Occipital lobe (tissue), 2 donors: Measurements from ENCODE around the gene POC5. TPM values are rescaled to one million over a fixed set of nuclear protein-coding genes. Genes with fewer than 3 reads are reported as not detected.
"Not testable (repeated sequence)": the region's sequence is repeated elsewhere in the genome, so short reads cannot be mapped to it uniquely, and the experiment has no call there.

Experiments used
- DNase-seq: peaks from one replicate; lab custom pipeline; 2025; lab: John Stamatoyannopoulos, UW
- total RNA-seq: library from RNA; depleted of rRNA; stranded (reverse); fragments of >200 nt; gene quantifications from one replicate; pipeline ENCODE4 v1.2.3, GENCODE V29; 2014

POC5 gene
- total RNA-seq, 1 donor from 2014 or later: 12.9 TPM

- no peak for DNase-seq
These were observed 11.2 kb downstream of the POC5 start for GRCh38 chr5:75706016-75706415.

GRCh38 chr5:75701856-75702255 is 15.4 kb downstream of the POC5 start:
- DNase-seq: no peak

GRCh38 chr5:75695472-75696351 is 21.5 kb downstream of the POC5 start:
- not testable (repeated sequence) for DNase-seq

- DNase-seq: no peak
These were observed 22.5 kb downstream of the POC5 start for GRCh38 chr5:75694781-75695180.

GRCh38 chr5:75690669-75691068 is 26.6 kb downstream of the POC5 start:
- DNase-seq: no peak

GRCh38 chr5:75686480-75686879 is 30.8 kb downstream of the POC5 start:
- no peak for DNase-seq

- no peak for DNase-seq
These were observed 32.1 kb downstream of the POC5 start for GRCh38 chr5:75685141-75685540.

GRCh38 chr5:75681125-75681830 is 36.0 kb downstream of the POC5 start:
- no peak for DNase-seq

GRCh38 chr5:75678155-75678554 is 39.1 kb downstream of the POC5 start:
- no peak for DNase-seq

GRCh38 chr5:75677607-75678006 is 39.6 kb downstream of the POC5 start:
- DNase-seq: no peak

GRCh38 chr5:75675783-75676182 is 41.5 kb downstream of the POC5 start:
- no peak for DNase-seq

GRCh38 chr5:75672616-75673015 is 44.6 kb downstream of the POC5 start:
- DNase-seq: no peak

- DNase-seq: no peak
These were observed 45.7 kb downstream of the POC5 start for GRCh38 chr5:75671506-75671905.

- no peak for DNase-seq
These were observed 46.7 kb downstream of the POC5 start for GRCh38 chr5:75670577-75670976.

GRCh38 chr5:75668977-75669689 is 48.1 kb downstream of the POC5 start:
- DNase-seq: no peak

GRCh38 chr5:75668445-75668844 is 48.8 kb downstream of the POC5 start:
- no peak for DNase-seq

GRCh38 chr5:75667586-75667985 is 49.7 kb downstream of the POC5 start:
- DNase-seq: no peak

- DNase-seq: no peak
These were observed 50.4 kb downstream of the POC5 start for GRCh38 chr5:75666801-75667200.

- no peak for DNase-seq
These were observed 52.3 kb downstream of the POC5 start for GRCh38 chr5:75664979-75665378.

- no peak for DNase-seq
These were observed 53.5 kb downstream of the POC5 start for GRCh38 chr5:75663579-75664284.

- DNase-seq: no peak
These were observed 55.2 kb downstream of the POC5 start for GRCh38 chr5:75662061-75662460.
